Astrocyte of the cerebellum (primary cell): ENCODE results near the gene TMEM150A.

Source experiments
- DNase-seq: peaks from one replicate; pipeline ENCODE4 v3.0.0-alpha.2; 2011; ENCODE audit warnings: low read depth
- H3K4me3 ChIP-seq: 2 replicates; pipeline ENCODE4 v1.5.1; 2011; ENCODE audit warnings: mild to moderate bottlenecking, low read depth, low read length, moderate library complexity
- in situ Hi-C: cut with HindIII; loops from 2 replicates; pipeline ENCODE4 v1.10.0; 2017; ENCODE audit warnings: low sequenced_read_pairs
- TF ChIP-seq, protein P1 (sequence below): IDR thresholded peaks from 2 replicates; pipeline ENCODE4 v1.5.1; 2012; ENCODE audit warnings: low read length, low read depth, moderate library complexity, mild to moderate bottlenecking; ENCODE audit errors: missing control alignments

Gene TMEM150A

DNA sequence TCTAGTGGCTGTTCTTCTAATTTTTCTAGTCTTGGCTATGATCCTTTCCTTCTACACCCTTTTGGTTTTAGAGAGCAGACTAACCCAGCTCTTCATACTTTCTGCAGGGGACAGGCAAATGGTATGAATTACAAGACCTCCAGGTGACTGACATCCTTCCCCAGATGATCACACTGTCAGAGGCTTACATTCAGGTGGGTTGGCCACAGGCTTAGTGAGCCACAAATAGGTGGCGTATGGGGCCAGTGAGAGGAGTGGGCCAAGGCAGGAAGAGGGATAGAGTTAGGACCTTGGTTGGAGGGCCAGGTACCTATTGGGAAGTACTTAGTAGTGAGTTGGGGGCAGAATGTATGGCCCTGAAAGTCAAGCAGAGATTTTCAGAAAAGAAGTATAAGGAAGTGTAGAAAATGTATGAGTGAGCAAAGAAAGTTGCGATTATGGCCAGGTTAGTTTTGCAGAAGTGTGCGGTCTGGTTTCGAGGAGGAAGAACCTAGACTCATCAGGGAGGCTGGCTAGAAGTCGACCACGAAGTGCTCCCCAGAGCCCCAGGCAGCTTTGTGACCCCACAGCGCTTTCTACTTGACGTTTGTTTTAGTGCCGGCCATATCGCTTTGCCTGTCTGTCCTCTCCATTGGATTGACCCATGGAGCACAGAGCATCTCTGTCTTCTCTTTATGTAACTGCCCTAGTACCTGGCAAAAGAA is 45.5 kb upstream of the TMEM150A start:
- in situ Hi-C loops = no loop called here
- no peak for DNase-seq
- TF ChIP-seq, protein P1, sequence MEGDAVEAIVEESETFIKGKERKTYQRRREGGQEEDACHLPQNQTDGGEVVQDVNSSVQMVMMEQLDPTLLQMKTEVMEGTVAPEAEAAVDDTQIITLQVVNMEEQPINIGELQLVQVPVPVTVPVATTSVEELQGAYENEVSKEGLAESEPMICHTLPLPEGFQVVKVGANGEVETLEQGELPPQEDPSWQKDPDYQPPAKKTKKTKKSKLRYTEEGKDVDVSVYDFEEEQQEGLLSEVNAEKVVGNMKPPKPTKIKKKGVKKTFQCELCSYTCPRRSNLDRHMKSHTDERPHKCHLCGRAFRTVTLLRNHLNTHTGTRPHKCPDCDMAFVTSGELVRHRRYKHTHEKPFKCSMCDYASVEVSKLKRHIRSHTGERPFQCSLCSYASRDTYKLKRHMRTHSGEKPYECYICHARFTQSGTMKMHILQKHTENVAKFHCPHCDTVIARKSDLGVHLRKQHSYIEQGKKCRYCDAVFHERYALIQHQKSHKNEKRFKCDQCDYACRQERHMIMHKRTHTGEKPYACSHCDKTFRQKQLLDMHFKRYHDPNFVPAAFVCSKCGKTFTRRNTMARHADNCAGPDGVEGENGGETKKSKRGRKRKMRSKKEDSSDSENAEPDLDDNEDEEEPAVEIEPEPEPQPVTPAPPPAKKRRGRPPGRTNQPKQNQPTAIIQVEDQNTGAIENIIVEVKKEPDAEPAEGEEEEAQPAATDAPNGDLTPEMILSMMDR = no peak
- H3K4me3 ChIP-seq = no peak overlapping the region

DNA sequence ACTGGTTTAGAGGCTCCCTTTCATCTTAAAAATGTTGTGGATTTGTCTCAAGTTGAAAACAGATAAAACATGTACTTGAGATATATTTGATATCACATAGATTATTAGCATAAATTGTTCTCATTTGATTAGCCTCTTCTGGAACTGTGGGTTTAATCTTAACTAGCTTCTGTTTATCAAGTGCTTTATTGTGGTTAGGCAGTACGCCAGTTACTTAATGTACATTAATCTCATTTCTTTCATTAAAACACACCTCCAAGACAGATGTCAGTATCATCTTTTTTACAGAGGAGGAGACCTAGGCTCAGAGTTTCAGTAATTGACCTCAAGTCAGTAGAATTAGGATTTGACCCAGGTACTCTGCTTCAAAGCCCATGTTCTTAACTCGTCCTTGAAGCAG is 43.7 kb upstream of the TMEM150A start:
- TF ChIP-seq, protein P1 = no peak

DNA sequence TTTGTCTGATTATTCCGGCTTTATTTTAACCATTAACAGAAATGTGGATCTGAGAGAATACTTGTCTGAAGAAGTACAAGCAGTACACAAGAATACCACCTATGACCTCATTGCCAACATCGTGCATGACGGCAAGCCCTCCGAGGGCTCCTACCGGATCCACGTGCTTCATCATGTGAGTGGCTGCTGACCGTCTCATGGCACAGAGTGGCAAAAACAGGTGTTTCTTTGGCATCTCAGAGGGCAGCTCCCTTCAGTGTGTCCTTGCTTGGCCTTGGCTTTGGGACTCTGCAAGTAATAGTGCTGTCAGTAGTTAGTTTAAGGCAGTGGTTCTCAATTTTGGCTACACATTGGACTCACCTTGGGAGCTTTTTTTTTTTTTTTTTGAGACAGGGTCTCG is 42.4 kb upstream of the TMEM150A start:
- H3K4me3 ChIP-seq = no peak overlapping the region
- TF ChIP-seq, protein P1 = no peak
- DNase-seq = no peak
- in situ Hi-C loops = no loop called here

More for the DNA sequence above, 43.7 kb upstream of the TMEM150A start:
- no peak for DNase-seq
- no peak overlapping the region for H3K4me3 ChIP-seq
- in situ Hi-C loops = no loop called here

DNA sequence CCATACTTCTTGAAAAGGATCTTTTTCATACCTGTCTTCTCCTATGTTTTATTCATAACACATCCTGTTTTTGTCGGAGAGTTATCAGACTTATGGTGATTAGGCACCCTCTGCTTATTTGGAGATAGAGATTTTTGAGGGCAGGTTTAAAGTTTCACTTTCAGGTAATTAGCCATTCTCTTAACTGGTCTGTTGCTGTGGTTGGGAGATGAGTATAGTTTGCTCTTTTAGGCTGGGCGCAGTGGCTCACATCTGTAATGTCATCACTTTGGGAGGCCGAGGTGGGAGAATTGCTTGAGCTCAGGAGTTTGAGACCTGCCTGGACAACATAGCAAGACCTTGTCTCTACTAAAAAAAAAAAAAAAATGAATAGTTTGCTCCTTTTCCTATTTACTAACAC is 40.2 kb upstream of the TMEM150A start:
- TF ChIP-seq, protein P1 = no peak
- in situ Hi-C loops = no loop called here
- no peak overlapping the region for H3K4me3 ChIP-seq
- no peak for DNase-seq

DNA sequence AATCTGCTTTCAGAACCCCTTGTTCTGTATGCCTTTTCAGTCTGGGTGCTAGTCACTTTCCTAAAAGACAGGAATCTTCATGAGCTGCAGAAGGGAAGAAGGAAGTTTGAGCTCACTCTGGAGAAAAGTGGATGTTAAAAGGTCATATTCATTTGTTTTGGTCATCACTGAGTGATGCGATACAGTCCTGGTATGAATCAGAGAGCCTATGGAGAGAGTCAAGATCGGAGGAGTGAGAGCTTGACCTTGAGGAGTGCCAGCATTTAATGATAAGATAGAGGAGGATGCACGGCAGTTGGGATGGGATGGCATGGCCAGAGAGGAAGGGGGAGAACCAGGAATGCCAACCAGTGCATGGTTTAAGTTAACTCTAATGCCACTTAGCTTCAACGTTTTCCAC is 33.1 kb upstream of the TMEM150A start:
- no peak overlapping the region for H3K4me3 ChIP-seq
- in situ Hi-C loops = no loop called here
- TF ChIP-seq, protein P1 = no peak
- DNase-seq = no peak

DNA sequence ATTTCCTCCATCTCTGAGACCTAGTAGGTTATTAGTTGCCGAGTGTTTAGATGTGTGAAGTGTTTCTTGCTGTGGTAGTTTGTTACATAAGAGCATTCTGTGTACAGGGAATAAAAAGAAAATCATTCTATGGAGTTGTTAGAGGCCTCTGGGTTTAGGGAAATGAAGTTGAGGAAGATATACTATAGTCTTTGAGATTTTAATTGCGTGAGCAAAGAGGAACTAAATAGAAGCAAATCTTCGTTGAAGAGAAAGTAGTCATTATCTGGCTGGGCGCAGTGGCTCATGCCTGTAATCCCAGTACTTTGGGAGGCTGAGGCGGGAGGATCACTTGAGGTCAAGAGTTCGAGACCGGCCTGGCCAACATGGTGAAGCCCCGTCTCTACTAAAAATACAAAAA is 32.5 kb upstream of the TMEM150A start:
- H3K4me3 ChIP-seq = no peak overlapping the region

More for the DNA sequence above, 32.5 kb upstream of the TMEM150A start:
- in situ Hi-C loops = no loop called here
- DNase-seq = no peak
- TF ChIP-seq, protein P1 = no peak
